HG03558 (cell line): ENCODE measurements around the gene SPOP.

Source experiments
- ATAC-seq: cut with Tn5 transposase; IDR thresholded peaks from one replicate; pipeline ENCODE4 v1.9.1; 2021; ENCODE audit warnings: moderate number of reproducible peaks; ENCODE audit not compliant: unreplicated experiment; ENCODE audit errors: extremely low read depth

SPOP gene

DNA sequence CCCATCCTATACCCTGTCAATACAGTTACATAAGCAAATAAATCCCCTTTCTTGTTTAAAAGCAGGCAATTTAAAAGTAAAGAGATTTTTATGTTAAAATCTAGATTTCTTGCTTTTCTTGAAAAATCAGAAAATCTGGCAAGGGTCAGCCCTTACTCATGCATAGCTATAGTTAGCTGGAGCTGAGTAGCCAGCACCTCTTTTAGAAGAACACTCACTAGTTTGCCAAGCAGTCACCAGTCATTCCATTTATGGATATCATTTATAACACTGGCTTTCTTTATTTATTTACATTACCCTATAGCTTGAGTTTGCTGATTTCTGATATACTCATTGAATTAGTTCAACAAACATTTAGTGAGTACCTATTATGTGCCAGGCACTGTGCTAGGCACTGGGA lies 56.5 kb downstream of the SPOP start:
- no peak for ATAC-seq

DNA sequence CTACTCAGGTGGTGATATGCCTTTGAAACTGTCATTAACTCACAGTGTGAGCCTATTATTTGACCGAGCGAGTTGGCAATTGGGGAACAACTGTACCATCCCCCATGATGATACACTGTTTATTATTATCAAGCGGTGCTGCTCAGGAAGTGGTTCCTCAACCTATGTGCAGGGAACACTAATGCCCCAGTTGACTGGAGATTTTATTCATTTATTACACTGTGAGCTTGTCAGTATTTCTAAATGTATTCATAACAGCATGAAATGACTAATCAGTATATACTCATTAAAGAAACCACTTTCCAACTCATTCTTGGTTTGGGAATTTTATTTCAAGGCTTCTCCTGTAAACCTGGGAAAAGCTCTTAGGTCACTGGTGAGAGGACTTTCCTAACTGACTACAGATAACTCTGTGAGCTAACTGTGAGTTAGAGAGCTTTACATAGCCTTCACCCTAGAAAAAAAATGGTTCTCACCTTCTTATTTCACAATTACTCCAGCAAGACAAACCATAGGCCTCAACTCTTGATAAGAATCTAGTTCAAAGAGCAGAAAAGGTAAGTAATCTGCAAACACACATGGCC lies 59.8 kb downstream of the SPOP start:
- ATAC-seq, result no peak

DNA sequence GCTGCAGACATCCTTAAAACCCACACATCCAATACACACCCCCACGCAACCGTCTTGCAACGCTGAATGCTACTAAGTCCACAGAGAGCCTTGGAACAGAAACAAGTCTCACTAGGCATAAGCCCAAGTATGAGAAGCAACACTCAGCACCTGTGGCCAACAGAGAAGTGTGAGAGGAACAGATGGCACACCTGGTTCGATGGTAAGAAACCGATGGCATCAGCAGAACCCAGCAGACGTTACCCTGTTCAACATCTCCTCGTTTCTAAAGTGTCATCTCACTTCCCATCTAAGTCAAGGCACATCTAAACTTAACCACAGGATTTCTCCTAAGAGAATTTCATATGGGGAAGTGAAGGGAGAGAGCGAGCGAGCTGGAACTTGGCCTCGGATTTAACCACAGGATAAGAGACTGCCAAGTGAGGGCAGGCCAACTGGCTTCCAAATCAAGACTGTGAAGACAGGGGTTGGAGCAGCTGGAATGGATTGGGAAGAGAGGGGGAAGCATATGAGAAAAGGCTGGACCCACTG lies 61.2 kb downstream of the SPOP start:
- no peak for ATAC-seq

DNA sequence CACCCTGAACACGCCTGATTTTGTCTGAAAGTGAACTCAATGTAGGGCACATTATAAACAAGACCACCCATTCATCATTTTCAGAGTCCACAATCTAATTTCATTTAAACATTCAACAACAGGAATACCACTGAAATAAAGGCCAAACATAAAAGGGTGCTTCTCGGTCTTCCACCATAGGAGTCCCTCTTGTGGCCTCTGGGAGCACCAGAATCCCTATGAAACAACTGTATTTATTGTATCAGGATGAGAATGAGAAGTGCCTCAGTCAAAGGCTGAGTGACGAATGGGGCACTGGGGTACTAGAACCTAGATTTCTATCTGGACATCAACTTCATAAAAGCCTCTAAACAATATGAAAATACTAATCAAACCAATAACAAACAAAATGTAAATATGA lies 61.8 kb downstream of the SPOP start:
- ATAC-seq, result no peak

DNA sequence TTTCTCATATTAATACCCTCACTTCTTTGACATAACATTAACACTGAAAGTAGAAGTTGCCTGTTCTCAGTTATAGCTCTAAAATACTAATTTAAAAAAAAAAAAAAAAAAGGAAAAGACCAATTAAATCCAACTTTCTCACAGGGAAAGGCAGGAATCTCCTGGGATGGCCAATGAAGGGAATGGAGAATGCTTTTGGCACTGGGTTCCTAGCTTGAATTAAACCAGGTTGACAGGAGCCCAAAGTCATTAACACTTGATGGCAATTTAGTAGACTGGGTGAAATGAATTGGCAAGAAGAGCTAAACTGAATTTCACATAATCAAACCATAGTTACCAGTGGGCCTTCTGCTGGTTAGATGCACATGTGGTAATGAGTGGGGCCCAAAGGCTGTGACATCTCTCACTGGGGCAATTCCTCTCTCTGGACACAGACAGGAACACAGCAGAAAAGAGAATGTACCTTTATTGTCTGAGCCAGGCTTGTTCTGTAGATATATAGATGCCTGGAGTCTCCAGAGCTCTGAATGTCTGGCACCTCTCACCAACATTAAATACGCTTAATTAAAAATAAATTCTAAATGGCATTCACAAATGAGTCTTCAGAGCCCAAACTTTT lies 64.6 kb downstream of the SPOP start:
- no peak for ATAC-seq

DNA sequence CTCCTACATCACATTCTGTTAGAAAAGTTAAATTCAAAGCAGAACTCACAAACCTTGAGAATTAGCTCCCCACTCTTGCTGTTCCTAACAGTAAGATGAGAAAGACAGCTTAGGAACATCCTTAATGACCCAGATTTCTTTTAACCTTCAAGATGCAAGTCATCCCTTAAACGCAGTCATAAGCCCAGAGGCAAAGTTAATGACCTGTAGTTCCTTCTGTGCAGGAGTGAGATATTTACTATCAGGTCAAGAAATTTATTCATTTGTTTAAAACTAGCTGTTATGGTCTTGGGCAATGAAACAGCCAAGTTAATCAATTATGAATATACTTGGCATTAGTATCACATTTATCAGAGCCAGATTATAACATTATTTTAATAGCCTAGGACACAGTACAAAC lies 65.2 kb downstream of the SPOP start:
- no peak for ATAC-seq

DNA sequence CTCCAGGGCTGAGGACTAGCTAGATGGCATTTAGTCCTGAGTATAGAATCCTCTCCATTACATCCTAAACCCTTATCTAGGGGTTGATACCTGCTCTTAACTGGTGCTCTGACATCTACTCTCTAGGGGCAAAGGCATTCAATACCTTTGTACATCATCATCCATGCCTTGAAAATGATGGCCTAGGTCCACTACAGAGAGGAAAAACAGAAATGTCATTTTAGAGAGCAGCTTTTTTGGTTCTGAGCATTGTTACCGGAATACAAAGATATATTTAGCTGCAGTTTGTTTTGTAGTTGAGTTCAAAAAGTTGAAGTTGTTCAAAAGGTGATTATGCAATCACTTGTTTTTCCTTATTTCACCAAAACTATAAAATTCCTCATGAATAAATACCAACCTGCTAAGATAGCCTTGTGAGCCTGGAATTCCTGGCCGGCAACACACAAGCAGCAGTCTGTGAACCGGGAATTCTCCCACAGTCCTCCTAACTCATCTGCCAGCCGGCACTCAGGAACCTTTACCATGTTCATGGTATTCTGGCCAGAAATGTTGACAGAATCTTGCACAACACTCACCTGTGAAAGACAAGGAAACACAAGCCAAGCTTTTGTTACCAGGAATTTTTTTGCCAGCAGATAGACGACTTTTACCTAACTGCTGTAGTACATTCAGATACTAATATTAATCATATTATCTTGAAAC lies 66.9 kb downstream of the SPOP start:
- no peak for ATAC-seq

DNA sequence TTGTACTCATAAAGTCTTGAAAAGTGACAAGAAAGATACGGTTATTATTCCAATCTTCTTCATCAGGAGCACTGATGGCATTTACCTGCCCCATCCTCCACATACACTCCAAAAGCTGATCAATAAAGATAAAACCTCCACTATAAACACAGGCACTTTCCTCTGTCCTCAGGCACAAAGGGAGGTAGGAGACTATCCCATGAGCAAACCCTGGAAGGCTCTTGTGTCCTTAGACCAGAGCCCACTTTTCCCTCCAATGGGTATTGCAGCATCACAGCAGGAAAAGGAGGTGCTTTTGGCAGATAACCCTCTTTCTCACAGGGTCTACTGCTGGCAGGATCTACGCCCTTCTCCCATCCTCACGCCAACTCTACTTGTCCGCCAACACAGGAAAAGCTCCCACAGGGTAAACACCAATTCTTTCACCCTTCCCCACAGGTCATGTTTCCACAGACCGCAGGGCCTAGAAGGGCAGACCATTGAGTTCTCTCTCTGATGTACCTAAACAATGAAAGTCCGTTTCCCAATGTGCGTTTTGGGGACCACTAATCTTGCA lies 73.5 kb downstream of the SPOP start:
- ATAC-seq, result no peak

DNA sequence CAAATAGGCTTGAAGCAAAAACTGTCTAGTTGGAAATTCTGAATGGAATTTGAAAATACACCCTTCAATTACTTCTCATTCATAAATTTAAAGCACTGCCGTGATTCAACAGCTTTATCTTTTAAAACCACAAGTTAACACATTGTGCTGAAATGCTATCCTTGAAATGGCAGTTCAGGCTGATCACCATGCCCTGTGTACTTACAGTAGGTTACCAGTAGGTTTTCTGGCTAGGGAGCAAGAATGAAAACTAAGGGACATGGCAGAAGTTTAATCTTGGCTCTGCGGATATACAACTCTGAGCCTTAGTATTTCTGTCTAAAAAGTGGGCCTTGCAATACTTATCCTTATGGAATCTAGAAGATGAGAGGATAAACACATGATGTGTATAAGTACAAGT lies 74.2 kb downstream of the SPOP start:
- no peak for ATAC-seq

DNA sequence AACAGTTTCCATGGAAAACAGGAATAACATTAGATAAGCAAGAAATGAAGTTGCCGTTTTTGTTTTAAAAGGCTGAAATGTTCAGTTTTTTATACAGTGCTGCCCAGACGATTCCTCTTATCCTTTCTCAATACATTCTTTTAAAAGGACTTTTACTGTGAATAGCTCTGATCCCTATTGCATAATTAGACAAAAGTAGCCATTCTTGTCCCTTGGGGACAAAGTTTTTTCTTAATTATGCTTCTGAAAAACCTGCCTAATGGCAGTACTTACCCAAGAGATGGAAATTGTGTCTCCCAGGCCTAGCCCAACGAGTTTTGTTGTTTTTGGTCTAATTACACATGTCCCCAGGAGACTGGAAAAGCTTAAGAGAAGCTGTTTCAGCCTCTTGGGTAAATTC lies 74.7 kb downstream of the SPOP start:
- ATAC-seq, result no peak

DNA sequence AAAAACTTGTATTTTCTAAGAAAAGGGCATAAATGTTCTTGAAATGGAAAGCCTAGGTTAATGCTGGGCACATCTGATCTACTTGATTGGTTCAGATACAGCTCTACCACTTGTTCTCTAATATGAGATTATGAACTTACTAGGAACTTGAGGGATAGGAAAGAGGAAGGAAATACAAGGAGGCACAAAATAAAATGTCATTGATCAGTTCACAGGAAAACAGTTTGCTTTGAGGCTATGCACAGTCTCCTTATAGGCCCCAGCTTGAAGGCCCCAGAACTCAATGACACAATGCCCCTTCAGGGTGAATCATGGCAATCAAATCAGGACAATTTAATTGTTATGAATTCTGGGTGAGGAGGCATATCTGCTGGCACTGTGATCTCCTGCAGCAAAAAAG lies 75.1 kb downstream of the SPOP start:
- ATAC-seq, result no peak

DNA sequence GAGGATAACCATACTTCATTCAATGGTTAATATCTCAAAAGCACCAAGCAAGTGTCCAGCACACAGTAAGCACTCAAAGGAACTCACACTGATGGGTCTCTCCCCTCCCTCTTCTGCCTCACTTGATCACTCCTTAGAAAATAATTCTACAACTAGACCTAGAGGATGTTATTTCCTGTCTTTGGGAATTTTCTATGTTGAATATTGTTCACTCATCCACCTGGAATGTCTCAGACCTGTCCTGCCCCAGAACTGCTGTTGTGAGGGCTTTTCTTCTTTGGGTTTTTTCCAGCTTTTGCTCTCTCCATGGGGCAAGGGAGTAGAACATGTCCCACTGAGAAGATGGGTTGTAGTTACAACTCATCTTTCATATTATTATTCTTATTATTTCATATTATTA lies 76.9 kb downstream of the SPOP start:
- ATAC-seq, result no peak

DNA sequence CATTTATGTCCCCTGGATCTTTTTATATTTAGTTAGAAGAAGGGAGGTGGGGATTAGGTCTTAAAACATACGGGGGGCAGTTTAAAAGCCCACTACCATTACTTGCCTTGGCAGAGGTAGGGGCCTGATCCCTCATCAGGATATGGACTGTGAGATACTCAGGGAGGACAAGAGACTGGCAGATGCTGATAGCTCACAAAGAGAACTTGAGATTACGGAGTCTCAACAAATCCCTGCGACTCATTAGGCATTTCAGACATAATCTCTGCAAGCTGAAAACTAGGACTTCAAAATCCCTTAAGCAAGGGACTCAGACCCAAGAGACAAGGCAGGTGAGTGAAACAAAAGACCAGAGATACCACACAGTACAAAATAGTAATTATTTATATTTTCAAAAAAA lies 79.0 kb downstream of the SPOP start:
- no peak for ATAC-seq

DNA sequence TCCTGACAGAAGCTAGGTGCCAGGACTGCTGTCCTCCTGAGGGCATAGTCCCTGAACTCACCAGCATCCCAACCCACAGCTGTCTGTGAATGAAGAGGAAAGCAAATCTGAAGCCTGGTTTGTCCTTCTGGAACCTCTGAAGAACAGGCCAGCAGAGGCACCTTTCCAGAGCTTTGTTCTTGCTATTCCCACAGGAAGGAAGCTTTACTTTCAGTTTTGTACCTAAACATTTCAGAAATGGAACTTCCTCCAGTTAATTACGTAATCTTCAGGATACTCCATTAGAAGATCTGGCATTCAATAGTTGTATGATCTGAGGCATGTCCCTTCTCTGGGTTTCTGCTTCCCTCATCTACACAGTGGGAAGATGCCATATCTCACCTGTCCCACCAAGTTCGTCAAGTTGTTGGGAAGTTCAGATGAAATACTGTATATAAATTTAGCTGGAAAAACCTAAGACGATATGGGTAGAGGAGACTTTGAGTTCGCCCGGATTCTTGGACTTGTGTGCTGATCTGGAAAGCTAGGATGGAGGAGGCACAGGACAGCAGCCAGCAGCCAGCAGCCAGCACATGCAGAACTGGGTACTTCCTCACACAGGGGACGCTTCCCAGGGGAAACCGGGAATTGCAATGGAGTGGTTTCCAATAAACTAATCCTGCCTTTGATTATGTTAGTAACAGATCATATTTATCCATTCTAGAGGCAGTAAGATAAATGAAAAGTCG lies 79.8 kb downstream of the SPOP start:
- ATAC-seq, result no peak

DNA sequence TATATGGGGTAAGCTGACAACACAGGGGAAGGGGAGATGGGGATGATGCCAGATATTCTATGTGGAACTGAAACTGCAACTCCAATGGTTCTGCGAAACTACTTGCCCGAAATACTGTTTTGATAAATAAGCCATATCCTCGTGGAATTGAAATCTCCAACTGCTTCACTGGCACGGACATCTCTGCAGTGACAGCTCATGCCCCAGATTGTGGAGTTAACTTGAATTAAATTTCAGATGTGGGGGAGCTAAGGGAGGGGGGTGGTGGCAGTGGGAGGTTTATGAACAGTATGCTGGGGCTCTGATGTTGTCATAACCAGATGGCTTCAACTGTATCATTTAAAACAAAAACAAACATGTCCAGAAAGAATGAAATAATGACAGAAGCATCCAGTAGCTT lies 80.5 kb downstream of the SPOP start:
- no peak for ATAC-seq

DNA sequence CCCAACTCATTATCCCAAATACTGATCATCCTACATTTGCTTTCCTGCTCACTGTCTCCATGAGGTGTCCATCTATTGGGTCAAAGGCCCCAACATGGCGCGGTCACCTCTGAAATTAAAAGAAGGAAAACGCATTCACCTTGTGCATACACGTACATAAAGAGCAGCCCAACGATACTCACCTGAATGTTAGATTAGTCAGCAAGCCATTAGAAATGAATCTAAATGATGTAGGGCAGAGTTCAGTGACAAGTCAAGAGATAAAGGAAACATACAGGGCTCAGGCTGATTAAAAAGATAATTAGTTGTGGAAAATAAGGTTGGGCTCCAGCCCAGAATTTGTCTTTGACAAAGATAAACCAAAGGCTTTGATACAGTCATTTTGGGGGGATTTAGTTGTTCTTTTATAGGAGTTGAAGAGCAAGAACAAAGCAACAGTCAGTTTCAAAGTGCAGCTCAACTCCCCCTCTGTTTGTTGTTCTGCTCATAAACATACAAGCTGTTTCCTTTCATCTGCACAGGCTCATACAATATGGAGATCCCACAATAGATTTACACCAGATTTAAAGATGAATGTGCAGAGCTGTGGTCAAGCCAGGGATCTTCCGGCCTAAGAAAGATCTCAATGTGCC lies 81.2 kb downstream of the SPOP start:
- ATAC-seq, result no peak

DNA sequence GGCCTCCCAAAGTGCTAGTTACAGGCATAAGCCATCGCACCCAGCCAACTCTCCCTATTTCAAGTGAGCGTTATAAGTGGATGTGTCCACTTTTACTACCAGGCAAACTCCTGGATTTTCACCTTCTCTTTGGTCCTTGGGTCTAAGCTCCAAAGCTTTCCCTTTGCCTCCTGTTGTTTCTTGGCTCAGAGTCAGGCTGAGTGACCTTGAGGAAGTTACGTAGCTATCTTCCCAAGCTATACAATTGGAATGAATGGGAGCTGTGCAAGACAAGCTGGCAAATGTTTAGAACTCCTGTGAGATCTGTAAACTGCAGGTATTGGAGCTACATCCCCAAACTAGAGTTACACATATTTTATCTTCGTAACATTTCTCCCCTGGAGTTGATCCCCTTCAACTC lies 81.9 kb downstream of the SPOP start:
- no peak for ATAC-seq

DNA sequence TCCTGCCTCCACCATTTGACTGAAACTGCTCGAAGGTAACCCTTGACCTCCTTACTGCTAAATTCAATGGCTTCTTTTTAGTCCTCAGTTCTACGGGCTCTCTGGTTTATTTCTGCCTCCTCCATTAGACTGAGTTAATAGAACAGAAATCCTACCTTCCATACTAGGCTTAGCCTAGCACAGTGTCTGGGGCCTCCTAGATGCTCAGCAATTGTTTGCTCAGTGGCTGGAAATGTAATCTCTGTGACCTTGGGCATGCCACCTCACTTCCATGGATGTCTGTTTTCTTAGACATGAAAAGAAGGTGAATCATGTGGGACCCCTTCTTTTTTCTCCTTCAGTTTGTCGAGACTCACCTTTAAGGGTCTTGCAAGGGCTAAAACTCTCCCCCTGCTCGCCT lies 82.6 kb downstream of the SPOP start:
- no peak for ATAC-seq

DNA sequence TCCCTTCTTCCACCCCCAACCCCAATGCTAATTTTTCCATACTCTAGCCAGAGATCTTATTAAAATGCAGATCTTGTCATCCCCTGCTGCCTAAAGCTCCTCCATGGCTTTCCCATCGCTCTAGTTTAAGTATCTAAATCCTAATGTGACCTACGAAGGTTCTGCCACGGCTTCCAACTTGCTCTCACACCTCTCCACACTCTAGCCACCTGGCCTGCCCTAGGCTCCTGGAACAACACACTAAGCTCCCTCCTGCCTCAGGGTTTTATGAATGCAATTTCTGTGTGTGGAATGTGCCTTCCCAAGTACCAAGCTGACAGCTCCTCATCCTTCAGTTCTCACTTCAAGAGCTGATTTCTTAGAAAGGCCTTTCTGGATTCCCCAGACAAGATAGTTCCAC lies 85.6 kb downstream of the SPOP start:
- ATAC-seq, result no peak

DNA sequence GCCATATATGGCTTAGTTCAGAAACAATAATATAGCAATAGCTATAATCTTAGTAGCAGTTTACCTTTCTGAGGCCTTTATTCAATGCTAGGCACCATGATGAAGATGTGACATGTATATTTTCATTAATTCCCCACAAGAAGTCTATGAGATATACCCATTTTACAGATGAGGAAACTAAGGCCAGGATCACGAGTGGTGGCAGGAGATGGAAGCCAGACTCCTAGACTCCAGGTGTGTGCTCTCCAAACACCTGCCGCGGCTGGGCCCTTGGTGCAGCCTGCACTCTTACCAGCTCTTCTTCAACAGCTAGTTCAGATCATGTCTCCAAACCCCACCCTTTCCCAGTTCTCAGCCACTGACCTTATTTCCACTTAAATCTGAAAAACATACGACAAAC lies 87.0 kb downstream of the SPOP start:
- no peak for ATAC-seq

DNA sequence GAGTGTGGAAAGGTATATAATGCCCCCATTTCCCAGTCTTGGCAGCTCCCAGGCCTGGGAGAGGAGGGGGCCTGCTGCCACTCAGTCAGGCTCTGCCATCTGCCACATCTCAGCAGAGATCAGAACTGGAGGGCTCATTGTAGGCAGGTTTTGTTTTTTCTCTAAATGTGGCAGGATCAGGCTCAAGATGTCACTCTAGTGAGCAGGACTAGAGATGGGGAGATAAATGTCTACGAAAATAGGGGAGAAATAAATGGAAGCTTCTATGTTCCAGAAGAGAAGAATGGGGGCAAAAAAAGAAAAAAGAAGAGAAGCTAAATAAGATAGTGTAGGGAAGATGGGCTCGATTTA lies 88.3 kb downstream of the SPOP start:
- no peak for ATAC-seq
